Activated T-cell treated with anti-CD3 and anti-CD28 coated beads, Interleukin-2, amount 50 U/mL, for 4 hours (primary cell): ENCODE measurements around the gene BICDL2. TPM values are rescaled to one million over a fixed set of nuclear protein-coding genes. Genes with fewer than 3 reads are reported as not detected.

Experiments
- ATAC-seq, 2 donors: fragments of 200-7000 bp; cut with Tn5 transposase; one replicate each; pipeline ENCODE4 v1.10.0; 2021
- DNase-seq: peaks from one replicate; pipeline ENCODE4 v3.0.0-alpha.2; 2020
- H3K27me3 Mint-ChIP-seq: one replicate; pipeline ENCODE4 v1.8.0; 2021; ENCODE audit warnings: low read depth, mixed read lengths
- H3K36me3 Mint-ChIP-seq: one replicate; pipeline ENCODE4 v1.8.0; 2022; ENCODE audit warnings: mixed read lengths; ENCODE audit not compliant: insufficient read depth
- H3K4me1 Mint-ChIP-seq: one replicate; pipeline ENCODE4 v1.8.0; 2021; ENCODE audit warnings: low read depth, mixed read lengths
- H3K4me3 Mint-ChIP-seq: one replicate; pipeline ENCODE4 v1.8.0; 2021; ENCODE audit warnings: mild to moderate bottlenecking, moderate library complexity, mixed read lengths
- H3K9me3 Mint-ChIP-seq: one replicate; pipeline ENCODE4 v1.8.0; 2021; ENCODE audit warnings: mixed read lengths
- total RNA-seq, 3 donors: library from RNA; stranded (reverse); gene quantifications; one replicate each; pipeline ENCODE4 v1.2.1, GENCODE V29; 2021

The BICDL2 gene
- total RNA-seq, 3 donors from 2014 or later, result 0.05 TPM; not detected in 2

DNA sequence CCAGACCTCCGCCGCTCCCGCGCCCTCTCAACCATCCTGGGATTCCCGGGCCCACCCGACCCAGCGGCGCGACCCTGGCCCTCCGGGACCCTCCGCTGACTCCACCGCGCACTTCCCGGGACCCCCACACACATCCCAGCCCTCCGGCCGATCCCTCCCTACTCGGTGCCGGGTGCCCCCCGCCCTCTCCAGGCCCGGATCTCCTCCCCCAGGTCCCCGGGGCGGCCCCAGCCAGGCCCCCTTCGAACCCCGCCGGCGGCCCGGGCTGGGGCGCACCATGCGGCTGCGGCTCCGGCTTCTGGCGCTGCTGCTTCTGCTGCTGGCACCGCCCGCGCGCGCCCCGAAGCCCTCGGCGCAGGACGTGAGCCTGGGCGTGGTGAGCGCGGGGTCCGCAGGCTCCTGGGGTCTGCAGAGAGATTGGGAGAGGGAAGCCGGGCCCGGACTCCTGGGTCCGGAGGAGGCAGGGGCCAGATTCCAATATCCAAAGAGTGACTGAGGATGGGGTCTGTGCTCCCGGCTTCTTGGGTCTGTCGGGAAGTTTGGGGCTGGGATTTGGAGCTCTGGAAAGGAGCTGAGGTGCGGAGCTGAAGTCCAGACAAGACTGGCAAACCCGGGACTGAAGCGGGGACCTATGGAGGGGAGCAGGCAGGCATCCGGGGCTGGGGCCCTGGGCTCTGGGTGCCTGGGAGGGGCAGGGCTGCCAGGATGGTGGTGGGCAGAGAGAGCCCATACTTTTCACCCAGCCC is 10.1 kb upstream of the BICDL2 start:
- no peaks in the 10 kb centered on the region for H3K36me3 Mint-ChIP-seq
- peak overlapping the region; percentile 37 for H3K4me3 Mint-ChIP-seq
- DNase-seq (no peak), ATAC-seq (peak; percentile 58 to 61)
- H3K27me3 Mint-ChIP-seq, result peaks cover 38% of the 10 kb centered on the region
- peaks cover 16% of the 10 kb centered on the region for H3K4me1 Mint-ChIP-seq
- H3K9me3 Mint-ChIP-seq, result no peaks in the 10 kb centered on the region

DNA sequence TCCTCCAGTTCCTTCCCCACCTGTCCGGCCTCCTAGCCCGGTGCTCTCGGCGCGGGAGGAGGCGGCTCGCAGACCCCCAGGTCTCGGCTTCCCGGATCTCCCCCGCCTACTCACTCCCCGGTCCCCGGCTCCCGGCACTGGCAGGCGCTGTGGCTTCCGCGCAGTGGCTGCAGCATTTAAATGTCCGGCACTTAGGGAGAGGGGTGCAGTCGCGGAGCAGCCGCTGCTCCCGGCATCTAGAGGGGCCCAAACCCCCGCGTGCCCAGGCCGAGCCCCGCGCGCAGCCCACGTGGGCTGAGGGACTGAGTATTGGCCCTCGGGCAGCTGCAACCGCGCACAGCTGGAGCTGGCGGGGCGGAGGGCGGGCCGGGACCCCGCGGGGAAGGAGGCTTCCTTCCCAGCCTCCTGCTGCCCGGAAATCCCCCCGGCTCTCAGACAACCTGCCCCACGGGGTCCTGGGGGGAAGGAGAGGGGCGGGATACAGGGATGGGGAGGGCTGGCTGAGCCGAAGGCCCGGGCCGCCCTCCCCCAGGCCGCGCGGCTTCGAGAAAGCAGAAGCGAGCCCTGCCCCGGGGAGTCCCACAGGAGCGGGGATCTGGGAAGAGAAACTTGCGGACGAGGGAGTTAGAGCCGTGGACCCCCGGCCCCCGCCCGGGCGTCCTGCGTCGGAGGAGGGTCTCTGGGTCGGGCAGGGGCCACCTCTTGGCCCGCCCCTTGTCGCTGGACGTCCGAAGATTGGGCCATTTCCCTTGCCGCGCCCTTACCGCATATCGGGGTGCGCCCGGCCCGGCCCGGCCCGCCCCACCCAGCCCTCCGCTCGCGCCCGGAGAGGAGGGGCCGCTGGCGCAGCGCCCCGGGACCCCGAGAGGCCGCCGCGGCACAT is 9.3 kb upstream of the BICDL2 start, which contains the start of gene MMP25:
MMP25 (plus strand) TSS at position 804 of the 883 bp plus-strand sequence. CDS start 357 bp downstream, outside the sequence.
- Mint-ChIP-seq H3K4me3 (peak within 1 kb of the TSS; percentile 74), H3K4me1 (peaks cover 13% of the 10 kb centered on the region), H3K27me3 (peaks cover 44% of the 10 kb centered on the region), H3K36me3 (no peaks in the 10 kb centered on the region), H3K9me3 (no peaks in the 10 kb centered on the region)
- ATAC-seq (peak; percentile 35 to 41), DNase-seq (no peak)

DNA sequence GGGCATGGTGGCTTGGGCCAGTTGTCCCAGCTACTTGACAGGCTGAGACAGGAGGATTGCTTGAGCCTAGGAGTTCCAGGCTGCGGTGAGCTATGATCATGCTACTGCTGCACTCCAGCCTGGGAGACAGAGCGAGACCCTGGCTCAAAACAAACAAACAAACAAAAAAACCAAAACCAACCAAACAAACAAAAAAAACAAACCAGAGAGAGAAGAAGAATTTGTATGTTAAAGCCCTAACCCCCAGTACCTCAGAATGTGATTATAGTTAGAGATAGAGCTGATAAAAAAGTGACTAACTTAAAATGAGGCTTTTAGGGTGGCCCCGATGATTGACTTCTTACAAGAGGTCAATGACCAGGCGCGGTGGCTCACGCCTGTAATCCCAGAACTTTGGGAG is 8.0 kb upstream of the BICDL2 start:
- H3K36me3 Mint-ChIP-seq, result no peaks in the 10 kb centered on the region
- no peaks in the 10 kb centered on the region for H3K9me3 Mint-ChIP-seq
- H3K4me3 Mint-ChIP-seq, result peak overlapping the region; percentile 74
- peaks cover 53% of the 10 kb centered on the region for H3K27me3 Mint-ChIP-seq
- ATAC-seq, result no peak
- peaks cover 13% of the 10 kb centered on the region for H3K4me1 Mint-ChIP-seq
- no peak for DNase-seq

- DNase-seq (no peak), ATAC-seq (no peak)
- Mint-ChIP-seq H3K4me3 (no peak overlapping the region), H3K36me3 (no peaks in the 10 kb centered on the region), H3K27me3 (peaks cover 74% of the 10 kb centered on the region), H3K4me1 (peaks cover 11% of the 10 kb centered on the region), H3K9me3 (no peaks in the 10 kb centered on the region)
These were observed 5.6 kb upstream of the BICDL2 start for GRCh38 chr16:3042376-3042775.

GRCh38 chr16:3038896-3039295 is 2.2 kb upstream of the BICDL2 start:
- Mint-ChIP-seq H3K4me1 (peaks cover 7% of the 10 kb centered on the region), H3K27me3 (peaks cover 83% of the 10 kb centered on the region), H3K36me3 (no peaks in the 10 kb centered on the region), H3K4me3 (no peak overlapping the region), H3K9me3 (no peaks in the 10 kb centered on the region)
- ATAC-seq, result no peak
- DNase-seq, result no peak

DNA sequence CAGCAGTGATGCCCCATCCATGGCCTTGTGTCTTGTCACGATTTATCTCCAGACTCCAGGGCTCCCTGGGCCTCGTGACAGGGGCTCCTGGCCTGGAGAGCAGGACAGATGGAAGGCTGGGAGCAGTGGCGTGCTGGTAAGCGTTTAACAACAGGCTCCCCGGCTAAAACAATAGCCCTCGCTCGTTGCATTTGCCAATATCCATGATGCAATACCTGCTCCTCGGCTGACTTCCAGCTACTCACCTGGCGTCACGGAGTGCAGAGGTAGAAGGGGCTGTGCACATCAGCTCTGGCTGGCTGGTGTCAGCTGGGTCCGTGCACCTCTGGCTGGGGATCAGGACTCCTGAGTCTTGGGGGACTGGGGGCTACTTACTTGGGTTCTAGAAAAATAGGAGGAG is 1.5 kb upstream of the BICDL2 start:
- Mint-ChIP-seq H3K4me1 (peaks cover 7% of the 10 kb centered on the region), H3K9me3 (no peaks in the 10 kb centered on the region), H3K4me3 (no peak overlapping the region), H3K27me3 (peaks cover 83% of the 10 kb centered on the region), H3K36me3 (no peaks in the 10 kb centered on the region)
- no peak for ATAC-seq
- DNase-seq, result no peak

- ATAC-seq, result no peak
- peaks cover 79% of the 10 kb centered on the region for H3K27me3 Mint-ChIP-seq
- no peak for DNase-seq
- no peak overlapping the region for H3K4me3 Mint-ChIP-seq
- no peaks in the 10 kb centered on the region for H3K9me3 Mint-ChIP-seq
- H3K36me3 Mint-ChIP-seq, result no peaks in the 10 kb centered on the region
- H3K4me1 Mint-ChIP-seq, result peaks cover 7% of the 10 kb centered on the region
These were observed 595 bp downstream of the BICDL2 start for GRCh38 chr16:3035972-3036725.

GRCh38 chr16:3035289-3035971 is 1.3 kb downstream of the BICDL2 start:
- no peak overlapping the region for H3K4me3 Mint-ChIP-seq
- H3K36me3 Mint-ChIP-seq, result no peaks in the 10 kb centered on the region
- ATAC-seq, result no peak
- peaks cover 77% of the 10 kb centered on the region for H3K27me3 Mint-ChIP-seq
- peaks cover 7% of the 10 kb centered on the region for H3K4me1 Mint-ChIP-seq
- no peak for DNase-seq
- H3K9me3 Mint-ChIP-seq, result no peaks in the 10 kb centered on the region

- DNase-seq, result no peak
- H3K27me3 Mint-ChIP-seq, result peaks cover 63% of the 10 kb centered on the region
- no peaks in the 10 kb centered on the region for H3K36me3 Mint-ChIP-seq
- H3K4me3 Mint-ChIP-seq, result no peak overlapping the region
- no peak for ATAC-seq
- H3K4me1 Mint-ChIP-seq, result peaks cover 22% of the 10 kb centered on the region
- no peaks in the 10 kb centered on the region for H3K9me3 Mint-ChIP-seq
These were observed 4.1 kb downstream of the BICDL2 start for GRCh38 chr16:3032624-3033023.

DNA sequence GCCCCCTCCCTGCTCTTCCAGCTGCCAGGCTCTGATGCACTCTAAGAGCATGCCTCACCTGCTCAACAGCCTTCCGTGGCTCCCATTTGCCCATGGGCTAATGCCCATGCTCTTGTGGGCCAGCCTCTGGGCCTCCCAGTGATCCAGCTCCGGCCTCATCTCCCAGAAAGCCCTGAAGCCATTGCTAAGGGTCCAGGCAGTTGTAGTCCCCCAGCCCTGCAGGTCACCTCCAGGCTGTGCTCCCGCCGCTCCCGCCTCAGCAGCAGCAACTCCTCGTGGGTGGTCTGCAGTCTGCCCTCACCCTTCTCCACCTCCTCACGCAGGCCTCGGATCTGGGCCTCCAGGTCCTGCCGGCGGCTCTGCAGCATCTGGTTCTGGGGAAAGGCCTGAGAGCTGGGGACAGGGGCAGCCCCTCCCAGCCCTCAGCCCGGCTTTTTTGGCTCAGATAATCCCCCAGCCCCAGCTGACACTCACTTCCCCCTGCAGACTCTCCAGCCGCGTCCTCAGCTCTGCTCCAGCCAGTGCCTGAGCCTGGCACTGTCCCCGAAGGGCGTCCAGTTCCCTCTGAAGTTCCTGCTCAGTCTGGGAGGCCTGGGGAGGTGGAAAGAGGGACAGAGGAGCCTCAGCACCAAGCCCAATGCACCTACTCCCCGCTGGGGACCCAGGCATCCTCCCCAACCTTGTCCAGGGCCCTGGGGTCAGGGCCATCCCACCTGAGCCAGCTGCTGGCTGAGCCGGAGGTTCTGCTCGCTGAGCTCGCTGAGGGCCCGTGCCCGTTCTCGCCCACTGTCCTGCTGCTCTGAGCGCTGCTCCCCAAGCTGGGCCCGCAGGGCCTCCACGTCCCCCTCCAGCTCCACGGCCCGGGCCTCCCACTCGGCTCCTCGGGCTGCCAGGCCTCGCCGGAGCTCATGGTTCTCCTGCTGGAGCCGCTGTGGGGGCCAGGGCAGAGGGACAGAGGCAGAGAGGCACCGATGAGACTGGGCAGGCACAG is 6.2 kb downstream of the BICDL2 start:
- ATAC-seq (no peak), DNase-seq (no peak)
- H3K36me3 Mint-ChIP-seq, result peaks cover 11% of the 10 kb centered on the region
- peaks cover 15% of the 10 kb centered on the region for H3K4me1 Mint-ChIP-seq
- peaks cover 50% of the 10 kb centered on the region for H3K27me3 Mint-ChIP-seq
- no peaks in the 10 kb centered on the region for H3K9me3 Mint-ChIP-seq
- peak overlapping the region; percentile 59 for H3K4me3 Mint-ChIP-seq

DNA sequence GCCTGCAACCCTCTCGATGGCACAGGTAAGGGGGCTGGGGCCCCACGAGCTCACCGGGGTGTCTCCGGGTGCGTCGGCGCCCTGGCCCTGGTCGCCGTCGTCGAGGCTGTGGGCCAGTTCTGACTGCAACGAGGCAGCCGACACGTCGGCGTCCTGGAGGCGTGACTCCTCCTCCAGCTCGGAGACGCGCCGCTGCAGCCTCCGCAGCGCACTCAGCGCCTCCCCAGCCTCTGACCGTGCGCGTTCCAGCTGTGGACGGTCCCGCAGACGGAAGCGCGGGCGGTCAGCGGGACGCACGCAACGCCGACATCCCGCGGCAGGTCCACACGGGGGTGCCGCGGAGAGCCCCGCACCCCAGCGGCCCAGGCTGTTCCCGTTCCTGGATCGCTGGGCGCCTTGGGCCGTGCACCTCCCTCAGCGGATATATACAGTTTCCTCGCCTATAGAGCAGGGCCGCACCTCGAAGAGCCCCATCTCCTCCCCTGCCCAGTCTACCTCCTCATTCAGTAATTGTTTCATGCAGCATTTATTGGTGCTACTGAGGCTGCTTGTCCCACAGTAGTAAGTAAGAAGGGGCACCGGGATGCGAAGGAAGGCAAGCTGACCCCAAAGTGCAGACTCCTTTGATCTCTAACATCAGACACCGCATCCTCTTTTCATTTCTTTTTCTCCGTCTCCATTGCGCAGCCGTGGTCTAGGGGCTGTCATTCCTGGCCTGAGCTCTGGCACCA is 7.1 kb downstream of the BICDL2 start:
- Mint-ChIP-seq H3K27me3 (peaks cover 41% of the 10 kb centered on the region), H3K4me3 (peak overlapping the region; percentile 59), H3K36me3 (peaks cover 11% of the 10 kb centered on the region), H3K9me3 (no peaks in the 10 kb centered on the region), H3K4me1 (peaks cover 15% of the 10 kb centered on the region)
- ATAC-seq (peak; percentile 42 to 51), DNase-seq (peak; percentile 34)

GRCh38 chr16:3028716-3029319 is 7.9 kb downstream of the BICDL2 start:
- H3K36me3 Mint-ChIP-seq, result peaks cover 13% of the 10 kb centered on the region
- DNase-seq (no peak), ATAC-seq (no peak)
- H3K27me3 Mint-ChIP-seq, result peaks cover 33% of the 10 kb centered on the region
- H3K9me3 Mint-ChIP-seq, result no peaks in the 10 kb centered on the region
- H3K4me3 Mint-ChIP-seq, result no peak overlapping the region
- H3K4me1 Mint-ChIP-seq, result peaks cover 21% of the 10 kb centered on the region
